ENCODE results near the gene CDK2. TPM values are rescaled to one million over a fixed set of nuclear protein-coding genes. Genes with fewer than 3 reads are reported as not detected.
"Not testable (repeated sequence)": the region's sequence is repeated elsewhere in the genome, so short reads cannot be mapped to it uniquely, and the experiment has no call there.

The CDK2 gene
- polyA plus RNA-seq, 1 donor from 2014 or later, result 2.6 TPM

- Histone ChIP-seq H3K9me2 (ENCODE audit: insufficient read depth, low read length) (no peaks in the 10 kb centered on the region), H3F3A (ENCODE audit: insufficient read depth, low read length, poor library complexity, severe bottlenecking) (no peaks in the 10 kb centered on the region), H3K9me3 (ENCODE audit: low read length) (no peaks in the 10 kb centered on the region), H3K36me3 (ENCODE audit: insufficient read depth, low read length) (no peaks in the 10 kb centered on the region), H3K27me3 (ENCODE audit: insufficient read depth, low read depth, low read length) (no peaks in the 10 kb centered on the region), H3K4me3 (ENCODE audit: low read length) (no peak overlapping the region), H3K4me2 (ENCODE audit: low read length) (no peak overlapping the region), H3K27ac (ENCODE audit: low read length) (no peak overlapping the region), H4K20me1 (ENCODE audit: insufficient read depth) (no peaks in the 10 kb centered on the region), H2AFZ (ENCODE audit: low read depth, low read length) (no peak overlapping the region), H3K79me2 (replicated peaks; ENCODE audit: insufficient read depth, low read length) (peaks cover 44% of the 10 kb centered on the region), H3K9ac (ENCODE audit: low read length) (no peak overlapping the region)
- TF ChIP-seq CTCF (IDR thresholded peaks at IDR 0.05; ENCODE audit: poor library complexity, severe bottlenecking) (no peak), EZH2 (IDR thresholded peaks at IDR 0.05; ENCODE audit: borderline replicate concordance, insufficient read depth, low read length, poor library complexity, severe bottlenecking) (no peak), TAF1 (IDR thresholded peaks at IDR 0.05; ENCODE audit: low read depth) (no peak)
Observed at GRCh38 chr12:55922126-55922525, 44.5 kb upstream of the CDK2 start.

- H3K9me2 ChIP-seq (ENCODE audit: insufficient read depth, low read length); H3K4me3 ChIP-seq (ENCODE audit: low read length); H3K36me3 ChIP-seq (ENCODE audit: insufficient read depth, low read length); H3F3A ChIP-seq (ENCODE audit: insufficient read depth, low read length, poor library complexity, severe bottlenecking); H4K20me1 ChIP-seq (ENCODE audit: insufficient read depth); H2AFZ ChIP-seq (ENCODE audit: low read depth, low read length); H3K9me3 ChIP-seq (ENCODE audit: low read length); H3K9ac ChIP-seq (ENCODE audit: low read length); H3K4me2 ChIP-seq (ENCODE audit: low read length); H3K27ac ChIP-seq (ENCODE audit: low read length); H3K27me3 ChIP-seq (ENCODE audit: insufficient read depth, low read depth, low read length): not testable (repeated sequence)
- H3K79me2 ChIP-seq (replicated peaks; ENCODE audit: insufficient read depth, low read length), result peaks cover 44% of the 10 kb centered on the region
Observed at GRCh38 chr12:55923648-55924047, 43.0 kb upstream of the CDK2 start.

GRCh38 chr12:55925371-55925770 lies 41.3 kb upstream of the CDK2 start:
- Histone ChIP-seq H3K27ac (ENCODE audit: low read length) (no peak overlapping the region), H3K4me3 (ENCODE audit: low read length) (peak overlapping the region; percentile 88), H3K9me2 (ENCODE audit: insufficient read depth, low read length) (no peaks in the 10 kb centered on the region), H4K20me1 (ENCODE audit: insufficient read depth) (no peaks in the 10 kb centered on the region), H3K27me3 (ENCODE audit: insufficient read depth, low read depth, low read length) (no peaks in the 10 kb centered on the region), H3K9ac (ENCODE audit: low read length) (peak overlapping the region; percentile 87), H2AFZ (ENCODE audit: low read depth, low read length) (no peak overlapping the region), H3K36me3 (ENCODE audit: insufficient read depth, low read length) (no peaks in the 10 kb centered on the region), H3K4me2 (ENCODE audit: low read length) (peak overlapping the region; percentile 98), H3K79me2 (replicated peaks; ENCODE audit: insufficient read depth, low read length) (peaks cover 50% of the 10 kb centered on the region), H3K9me3 (ENCODE audit: low read length) (no peaks in the 10 kb centered on the region), H3F3A (ENCODE audit: insufficient read depth, low read length, poor library complexity, severe bottlenecking) (no peaks in the 10 kb centered on the region)
- TF ChIP-seq TAF1 (IDR thresholded peaks at IDR 0.05; ENCODE audit: low read depth) (no peak), REST (IDR thresholded peaks at IDR 0.05; ENCODE audit: borderline replicate concordance) (no peak), RAD21 (conservative IDR thresholded peaks at IDR 0.05) (no peak), EP300 (conservative IDR thresholded peaks at IDR 0.05; ENCODE audit: poor library complexity, severe bottlenecking) (no peak), MXI1 (conservative IDR thresholded peaks at IDR 0.05; ENCODE audit: poor library complexity, severe bottlenecking) (no peak), CTCF (IDR thresholded peaks at IDR 0.05; ENCODE audit: poor library complexity, severe bottlenecking) (no peak), POLR2AphosphoS5 (IDR thresholded peaks at IDR 0.05) (no peak), EZH2 (IDR thresholded peaks at IDR 0.05; ENCODE audit: borderline replicate concordance, insufficient read depth, low read length, poor library complexity, severe bottlenecking) (no peak), SMC3 (conservative IDR thresholded peaks at IDR 0.05; ENCODE audit: poor library complexity) (no peak)

All from neural cell (in vitro differentiated cells).